K562 (cell line): ENCODE measurements around the gene MKLN1. TPM values are rescaled to one million over a fixed set of nuclear protein-coding genes. Genes with fewer than 3 reads are reported as not detected.
A peak's percentile ranks its signal among the peaks of the same experiment; 100 is the strongest.

Experiments used
- ATAC-seq: fragments of 200-7000 bp; cut with Tn5 transposase; 3 replicates; pipeline ENCODE4 v1.9.1; 2020; ENCODE audit warnings: moderate library complexity
- BruUV-seq: library from RNA; stranded (reverse); fragments of 400-500 nt; replicated peaks from 2 replicates; lab custom pipeline; 2021; lab: Mats Ljungman, UMichigan
- CTCF ChIA-PET: fragments of 300-600 bp; formaldehyde crosslinking; extraction: SDS; loops from one replicate; lab custom pipeline; 2021; ENCODE audit warnings: low intra/inter-chr PET ratio; lab: Yijun Ruan, JAX
- POLR2A ChIA-PET: fragments of 300-600, 350-650 bp; sonication (Branson Sonifier 250); formaldehyde crosslinking; extraction: SDS; loops from one replicate; lab custom pipeline; 2021; ENCODE audit warnings: antibody characterized with exemption, inconsistent platforms; lab: Yijun Ruan, JAX
- DNase-seq, 4 experiments: peaks; one replicate each; pipeline versions ENCODE4 v3.0.0 to v3.0.0-alpha.2; 2011 to 2018; ENCODE audit warnings: low spot score in 3 of 4, mixed read lengths in 3 of 4; ENCODE audit errors: extremely low read depth in 1 of 4
- FAIRE-seq: peaks from 2 replicates; lab custom pipeline; 2011; peaks lifted over from hg19 to GRCh38; lab: Jason Lieb, UNC
- H2AFZ ChIP-seq: 2 replicates; pipeline ENCODE4 v1.6.0; 2011; ENCODE audit warnings: low read depth, low read length, control low read depth, inconsistent platforms
- H3K27ac ChIP-seq: fragments of 200-600 bp; 3 replicates; pipeline ENCODE4 v1.8.0; 2011; ENCODE audit warnings: low read depth, mild to moderate bottlenecking, control low read depth, inconsistent platforms, low read length, moderate library complexity, mixed read lengths; ENCODE audit errors: extremely low read depth
- H3K27me3 ChIP-seq, 2 experiments: fragments of 300-600 bp in 1 of 2; 2 replicates in 1 of 2; 3 replicates in 1 of 2; pipeline versions ENCODE4 v1.6.0 to v1.8.0; 2011; ENCODE audit warnings: inconsistent platforms in 2 of 2, low read length in 2 of 2, mild to moderate bottlenecking in 1 of 2, mixed read lengths in 1 of 2, moderate library complexity in 1 of 2; ENCODE audit not compliant: control insufficient read depth in 2 of 2, insufficient read depth in 2 of 2
- H3K36me3 ChIP-seq: fragments of 300-600 bp; 3 replicates; pipeline ENCODE4 v1.8.0; 2011; ENCODE audit warnings: mild to moderate bottlenecking, low read length, inconsistent platforms; ENCODE audit not compliant: control insufficient read depth, insufficient read depth
- H3K4me1 ChIP-seq, 2 experiments: fragments of 200-600 bp in 1 of 2; replicated peaks in 1 of 2; 2 replicates in 1 of 2; 3 replicates in 1 of 2; pipeline versions ENCODE4 v1.5.1 to v1.8.0; 2011; ENCODE audit warnings: inconsistent platforms in 2 of 2, low read length in 2 of 2, mild to moderate bottlenecking in 1 of 2, mixed read lengths in 1 of 2, moderate library complexity in 1 of 2; ENCODE audit not compliant: control insufficient read depth in 2 of 2, insufficient read depth in 2 of 2
- H3K4me2 ChIP-seq: 2 replicates; pipeline ENCODE4 v1.6.1; 2011; ENCODE audit warnings: low read length, control low read depth, inconsistent platforms, mixed read lengths; ENCODE audit not compliant: insufficient read depth
- H3K4me3 ChIP-seq: fragments of 200-600 bp; sonication (generic), shearing (Covaris generic); 2 replicates; pipeline ENCODE4 v1.5.1; 2016; ENCODE audit warnings: control low read depth, inconsistent platforms
- H3K79me2 ChIP-seq: fragments of 200-600 bp; 3 replicates; pipeline ENCODE4 v1.8.0; 2011; ENCODE audit warnings: low read length, inconsistent platforms; ENCODE audit not compliant: control insufficient read depth, insufficient read depth
- H3K9ac ChIP-seq, 2 experiments: 2 replicates each; pipeline versions ENCODE4 v1.6.0 to v1.6.1; 2011; ENCODE audit warnings: low read depth in 2 of 2, low read length in 2 of 2, control low read depth in 1 of 2, inconsistent platforms in 1 of 2, mild to moderate bottlenecking in 1 of 2, mixed read lengths in 1 of 2; ENCODE audit not compliant: insufficient read depth in 1 of 2
- H3K9me1 ChIP-seq: one replicate; pipeline ENCODE4 v1.6.0; 2011; ENCODE audit warnings: inconsistent platforms, mild to moderate bottlenecking, low read length, moderate library complexity; ENCODE audit not compliant: control insufficient read depth, insufficient read depth
- H3K9me3 ChIP-seq: replicated peaks from 2 replicates; pipeline ENCODE4 v1.5.1; 2011; ENCODE audit warnings: low read depth, low read length, inconsistent platforms; ENCODE audit not compliant: control insufficient read depth, insufficient read depth
- H4K20me1 ChIP-seq: replicated peaks from 2 replicates; pipeline ENCODE4 v1.6.1; 2011; ENCODE audit warnings: low read length, inconsistent platforms, mixed read lengths; ENCODE audit not compliant: control insufficient read depth, insufficient read depth
- C11orf30 ChIP-seq: fragments of 450-650 bp; IDR thresholded peaks from 2 replicates; pipeline ENCODE4 v1.6.1; 2016; ENCODE audit warnings: low read depth, mild to moderate bottlenecking
- E2F3 ChIP-seq: fragments of 250-450 bp; sonication (Bioruptor Pico); IDR thresholded peaks from 2 replicates; pipeline ENCODE4 v1.4.0; 2020; ENCODE audit warnings: mild to moderate bottlenecking
- MAFG ChIP-seq: fragments of 450-650 bp; conservative IDR thresholded peaks from 2 replicates; pipeline ENCODE4 v1.6.1; 2016; ENCODE audit warnings: missing genetic modification characterization, missing compliant biosample characterization
- MAFK ChIP-seq: IDR thresholded peaks from 2 replicates; pipeline ENCODE4 v1.6.1; 2011; ENCODE audit warnings: low read length, improper control_type of control experiment
- MAZ ChIP-seq, 2 experiments: fragments of 450-650 bp in 1 of 2; sonication (generic) in 1 of 2; formaldehyde crosslinking; IDR thresholded peaks in 1 of 2; conservative IDR thresholded peaks in 1 of 2; 2 replicates each; pipeline versions ENCODE4 v1.4.0 to v1.5.0; 2020; ENCODE audit warnings: mild to moderate bottlenecking in 1 of 2, missing genetic modification reagents in 1 of 2
- SMAD4 ChIP-seq: fragments of 250-450 bp; sonication (Bioruptor Pico); conservative IDR thresholded peaks from 2 replicates; pipeline ENCODE4 v1.8.0; 2021; ENCODE audit warnings: inconsistent platforms, mild to moderate bottlenecking, moderate library complexity
- SRF ChIP-seq, 2 experiments: fragments of 250-450, 450-650 bp in 1 of 2; sonication (Bioruptor Pico) in 1 of 2; sonication (generic) in 1 of 2; formaldehyde crosslinking; IDR thresholded peaks; 2 replicates each; pipeline versions ENCODE4 v1.5.0 to v1.5.1; 2020 to 2022; ENCODE audit warnings: mild to moderate bottlenecking in 1 of 2, missing genetic modification reagents in 1 of 2
- TCF7L2 ChIP-seq: fragments of 150-350 bp; IDR thresholded peaks from 2 replicates; pipeline ENCODE4 v1.6.1; 2016; ENCODE audit warnings: low read depth, mild to moderate bottlenecking, low read length, moderate library complexity
- XRCC4 ChIP-seq: IDR thresholded peaks from one replicate; pipeline ENCODE4 v1.6.1; 2011; ENCODE audit not compliant: insufficient read depth, insufficient read length; ENCODE audit errors: extremely low read depth
- ZC3H4 ChIP-seq: sonication (generic); formaldehyde crosslinking; IDR thresholded peaks from 2 replicates; pipeline ENCODE4 v1.9.0; 2021; ENCODE audit warnings: missing genetic modification reagents, borderline replicate concordance
- ZNF316 ChIP-seq: fragments of 450-650 bp; IDR thresholded peaks from 2 replicates; pipeline ENCODE4 v1.6.1; 2016
- ZNF764 ChIP-seq: fragments of 250-450 bp; sonication (Bioruptor Pico); IDR thresholded peaks from 2 replicates; pipeline ENCODE4 v1.4.0; 2020; ENCODE audit warnings: low read depth, mild to moderate bottlenecking, moderate library complexity
- ZNF830 ChIP-seq: fragments of 250-450 bp; sonication (Bioruptor Pico); IDR thresholded peaks from 2 replicates; pipeline ENCODE4 v1.5.0; 2021; ENCODE audit warnings: mild to moderate bottlenecking
- WGBS: fragments of 100-300 bp; shearing (Covaris generic); methylation state at CpG from one replicate; pipeline ENCODE4 v1.1.6; 2016; ENCODE audit warnings: low coverage, mixed read lengths; ENCODE audit not compliant: insufficient coverage; ENCODE audit errors: missing lambda C conversion rate; 5-methylcytosine and 5-hydroxymethylcytosine counted together
- in situ Hi-C: fragments of 300-500 bp; cut with MboI; formaldehyde crosslinking; loops from 4 replicates; pipeline ENCODE4 v1.15.0; 2018; ENCODE audit warnings: inconsistent platforms, mixed read lengths
- intact Hi-C: fragments of 100-400 bp; cut with micrococcal nuclease; formaldehyde crosslinking; loops from 2 replicates; pipeline ENCODE4 v1.14.2; 2022
- polyA plus RNA-seq, 8 experiments: library from polyadenylated mRNA; depleted of rRNA in 4 of 8; stranded (reverse) in 5 of 8; unstranded in 3 of 8; fragments of >200 nt; fragmentation: Nextera tagmentation in 2 of 8; fragmentation: Illumina TruSeq in 1 of 8; extraction: Ambion mirVana in 2 of 8; extraction: Trizol in 1 of 8; gene quantifications; 2 replicates each; pipeline versions ENCODE4 v1.2.1 to v1.2.3, GENCODE V29; 2011 to 2014; ENCODE audit warnings: inconsistent platforms in 1 of 8, missing spikeins in 1 of 8
- total RNA-seq, 7 experiments: library from RNA; depleted of rRNA in 6 of 7; stranded (reverse); fragments of >200 nt in 6 of 7; fragmentation: Illumina TruSeq in 2 of 7; extraction: Trizol in 2 of 7; gene quantifications; 2 replicates each; pipeline versions ENCODE4 v1.2.1 to v1.2.3, GENCODE V29; 2011 to 2021; ENCODE audit warnings: low replicate concordance in 1 of 7

Gene MKLN1
- total and polyA plus RNA-seq, 9 of the 15 experiments (the other 6 are each of a cell fraction or from before 2014, with no cell fraction given): 18.6 to 80.4 (median 56.0) TPM

DNA sequence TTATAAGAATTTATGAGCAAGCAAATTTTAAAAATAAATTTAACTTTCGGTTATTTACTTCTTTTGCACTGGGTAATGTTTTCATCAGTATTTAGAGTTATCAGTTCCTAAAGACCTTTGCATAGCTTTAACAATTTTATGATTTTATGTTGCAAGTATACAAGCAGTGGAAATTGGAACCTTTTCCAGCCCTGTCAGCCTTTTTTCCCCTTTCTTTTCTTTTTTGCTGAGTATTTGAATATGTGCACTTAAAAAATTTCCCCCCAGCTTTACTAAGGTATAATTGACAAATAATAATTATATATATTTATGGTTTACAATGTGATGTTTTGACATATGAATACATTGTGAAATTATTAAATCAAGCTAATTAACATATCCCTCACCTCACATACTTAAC lies 62.6 kb downstream of the MKLN1 start:
- peaks cover 12% of the 10 kb centered on the region; the same call in 2 of the 3 replicates for H3K36me3 ChIP-seq
- H3K27ac ChIP-seq: no peak overlapping the region
- H3K4me1 ChIP-seq: no peaks in the 10 kb centered on the region
- H3K9me1 ChIP-seq: no peaks in the 10 kb centered on the region
- BruUV-seq: no TSS peak
- WGBS: 91% methylated on average over 1 of the region's 1 CpG
- H3K9ac ChIP-seq: no peak overlapping the region
- intact Hi-C loops (no loop called here), in situ Hi-C loops (no loop called here)
- no peak for ATAC-seq
- no peak for FAIRE-seq
- no peaks in the 10 kb centered on the region for H3K9me3 ChIP-seq
- no peak overlapping the region for H3K4me2 ChIP-seq
- no peaks in the 10 kb centered on the region for H4K20me1 ChIP-seq
- ChIA-PET CTCF (no interaction called here), POLR2A (interaction anchor here (1.1 to 1.3 kb wide), 3 partner anchors 12 to 63 kb away, joined by 3 to 4 read pairs (median 3); partner anchors contain the start of gene MKLN1)
- TF ChIP-seq TCF7L2 (no peak), E2F3 (CRISPR knock-in tag) (no peak), SRF (CRISPR knock-in tag; IDR thresholded peaks at IDR 0.05) (no peak), ZNF830 (no peak), ZNF316 (peak; percentile 72), SMAD4 (no peak), ZNF764 (no peak), MAFK (peak; percentile 34; the same call in 1 of the 2 replicates), XRCC4 (no peak), C11orf30 (peak; percentile 58), MAFG (tag) (peak; percentile 44; the same call in 1 of the 2 replicates), MAZ (CRISPR knock-in tag; conservative IDR thresholded peaks at IDR 0.05 in 1 of 2, IDR thresholded peaks at IDR 0.05 in 1 of 2) (no peak), ZC3H4 (CRISPR knock-in tag) (no peak)
- H2AFZ ChIP-seq: no peak overlapping the region
- no peaks in the 10 kb centered on the region for H3K27me3 ChIP-seq
- no peak overlapping the region for H3K4me3 ChIP-seq
- H3K79me2 ChIP-seq: peaks cover 21% of the 10 kb centered on the region
- no peak for DNase-seq
